HepG2 (cell line): ENCODE data around the gene TNFRSF21. TPM values are rescaled to one million over a fixed set of nuclear protein-coding genes. Genes with fewer than 3 reads are reported as not detected.

Experiments used
- ATAC-seq: fragments of 200-7000 bp; cut with Tn5 transposase; 3 replicates; pipeline ENCODE4 v1.9.1; 2020; ENCODE audit warnings: mild to moderate bottlenecking, moderate library complexity
- BruUV-seq: library from RNA; stranded (reverse); fragments of 400-500 nt; replicated peaks from 2 replicates; lab custom pipeline; 2021; lab: Mats Ljungman, UMichigan
- CTCF ChIA-PET: fragments of 300-600 bp; formaldehyde crosslinking; extraction: SDS; loops from one replicate; lab custom pipeline; 2021; ENCODE audit warnings: low total read pairs, inconsistent platforms, low intra/inter-chr PET ratio; lab: Yijun Ruan, JAX
- POLR2A ChIA-PET: fragments of 350-600 bp; sonication (Branson Sonifier 250); formaldehyde crosslinking; loops from one replicate; lab custom pipeline; 2020; ENCODE audit warnings: antibody characterized with exemption, inconsistent platforms; lab: Yijun Ruan, JAX
- DNase-seq: peaks from one replicate; pipeline ENCODE4 v3.0.0-alpha.2; 2015; ENCODE audit warnings: low spot score
- FAIRE-seq: peaks from 3 replicates; lab custom pipeline; 2011; peaks lifted over from hg19 to GRCh38; lab: Jason Lieb, UNC
- H2AFZ ChIP-seq: one replicate; pipeline ENCODE4 v1.6.1; 2011; ENCODE audit warnings: low read length, inconsistent platforms
- H3K27ac ChIP-seq: fragments of 300-600 bp; 3 replicates; pipeline ENCODE4 v1.8.0; 2011; ENCODE audit warnings: mixed run types, mild to moderate bottlenecking, mixed read lengths, low read length, inconsistent platforms; ENCODE audit not compliant: insufficient read depth; ENCODE audit errors: extremely low read length
- H3K27me3 ChIP-seq, 2 experiments: fragments of 200-600 bp in 1 of 2; 2 replicates in 1 of 2; 3 replicates in 1 of 2; pipeline versions ENCODE4 v1.6.0 to v1.8.0; 2011; ENCODE audit warnings: low read length in 2 of 2, mild to moderate bottlenecking in 2 of 2, moderate library complexity in 2 of 2, inconsistent platforms in 1 of 2; ENCODE audit not compliant: insufficient read depth in 2 of 2, control insufficient read depth in 1 of 2
- H3K36me3 ChIP-seq, 2 experiments: fragments of 200-600 bp in 1 of 2; replicated peaks in 1 of 2; 2 replicates in 1 of 2; 3 replicates in 1 of 2; pipeline versions ENCODE4 v1.5.1 to v1.8.0; 2011; ENCODE audit warnings: low read length in 2 of 2, inconsistent platforms in 1 of 2; ENCODE audit not compliant: insufficient read depth in 2 of 2, control insufficient read depth in 1 of 2
- H3K4me1 ChIP-seq: 2 replicates; pipeline ENCODE4 v1.5.1; 2012; ENCODE audit warnings: low read length, inconsistent platforms; ENCODE audit not compliant: insufficient read depth
- H3K4me2 ChIP-seq: 2 replicates; pipeline ENCODE4 v1.6.0; 2011; ENCODE audit warnings: low read depth, low read length, inconsistent platforms
- H3K4me3 ChIP-seq, 3 experiments: fragments of 200-600 bp in 1 of 3; sonication (generic), shearing (Covaris generic) in 1 of 3; replicated peaks in 1 of 3; 2 replicates each; pipeline ENCODE4 v1.5.1; 2011 to 2016; ENCODE audit warnings: low read length in 3 of 3, inconsistent platforms in 2 of 3, low read depth in 2 of 3, mild to moderate bottlenecking in 2 of 3, control low read depth in 1 of 3, mixed read lengths in 1 of 3; ENCODE audit not compliant: insufficient read depth in 1 of 3
- H3K79me2 ChIP-seq: one replicate; pipeline ENCODE4 v1.6.1; 2011; ENCODE audit warnings: low read length, inconsistent platforms; ENCODE audit not compliant: insufficient read depth
- H3K9ac ChIP-seq: 2 replicates; pipeline ENCODE4 v1.6.0; 2011; ENCODE audit warnings: mild to moderate bottlenecking, low read depth, low read length, inconsistent platforms; ENCODE audit not compliant: insufficient read depth
- H3K9me3 ChIP-seq: 2 replicates; pipeline ENCODE4 v1.5.1; 2012; ENCODE audit warnings: mild to moderate bottlenecking, low read length
- H4K20me1 ChIP-seq: 2 replicates; pipeline ENCODE4 v1.6.0; 2011; ENCODE audit warnings: inconsistent platforms, mild to moderate bottlenecking, low read length, moderate library complexity; ENCODE audit not compliant: insufficient read depth
- ATF7-NPFF ChIP-seq: sonication (generic); formaldehyde crosslinking; IDR thresholded peaks from 2 replicates; pipeline ENCODE4 v1.8.1; 2023; ENCODE audit warnings: mild to moderate bottlenecking, low read depth, missing genetic modification reagents, moderate library complexity
- HNF4G ChIP-seq, 2 experiments: sonication (generic) in 1 of 2; formaldehyde crosslinking in 1 of 2; IDR thresholded peaks; 2 replicates each; pipeline versions ENCODE4 v1.4.0 to v1.6.1; 2011 to 2020; ENCODE audit warnings: borderline replicate concordance in 2 of 2, low read depth in 2 of 2, mild to moderate bottlenecking in 2 of 2, low read length in 1 of 2, missing genetic modification reagents in 1 of 2, moderate library complexity in 1 of 2
- MTF2 ChIP-seq: sonication (generic); formaldehyde crosslinking; IDR thresholded peaks from 2 replicates; pipeline ENCODE4 v1.5.0; 2020; ENCODE audit warnings: missing genetic modification reagents, borderline replicate concordance
- MZF1 ChIP-seq: sonication (generic); formaldehyde crosslinking; IDR thresholded peaks from 2 replicates; pipeline ENCODE4 v1.8.1; 2023; ENCODE audit warnings: mild to moderate bottlenecking, missing genetic modification reagents, borderline replicate concordance
- RBM22 ChIP-seq: fragments of 200-400 bp; formaldehyde crosslinking; optimal IDR thresholded peaks from 2 replicates; pipeline ENCODE3; 2017; ENCODE audit warnings: mild to moderate bottlenecking, low read length, moderate library complexity
- RCOR2 ChIP-seq: IDR thresholded peaks from 2 replicates; pipeline ENCODE4 v1.6.1; 2016; ENCODE audit warnings: missing biosample characterization, missing genetic modification reagents
- TBX3 ChIP-seq: fragments of 450-650 bp; IDR thresholded peaks from 2 replicates; pipeline ENCODE4 v1.6.1; 2017; ENCODE audit warnings: antibody characterized with exemption, mild to moderate bottlenecking, inconsistent platforms, borderline replicate concordance
- TEAD2 ChIP-seq: sonication (generic); formaldehyde crosslinking; IDR thresholded peaks from 2 replicates; pipeline ENCODE4 v1.9.0; 2021; ENCODE audit warnings: missing genetic modification reagents
- WGBS: methylation state at CpG from one replicate; pipeline ENCODE4 v1.1.6; 2017; ENCODE audit warnings: low lambda C conversion rate; 5-methylcytosine and 5-hydroxymethylcytosine counted together
- in situ Hi-C: cut with HindIII; loops from 2 replicates; pipeline ENCODE4 v1.10.0; 2017; ENCODE audit warnings: low pct_unique_long_range_greater_than_20kb; ENCODE audit not compliant: extremely low pct_ligation_motif_present
- intact Hi-C: fragments of 100-400 bp; cut with micrococcal nuclease; formaldehyde crosslinking; loops from one replicate; pipeline ENCODE4 v1.10.0; 2022; ENCODE audit not compliant: unreplicated experiment
- polyA plus RNA-seq, 8 experiments: library from polyadenylated mRNA; depleted of rRNA in 3 of 8; stranded (reverse) in 7 of 8; unstranded in 1 of 8; fragments of >200 nt; fragmentation: Illumina TruSeq in 4 of 8; extraction: Trizol in 4 of 8; gene quantifications; 2 replicates each; pipeline versions ENCODE4 v1.2.1 to v1.2.3, GENCODE V29; 2011 to 2016; ENCODE audit warnings: low read depth in 4 of 8, missing spikeins in 1 of 8, mixed read lengths in 1 of 8; ENCODE audit not compliant: insufficient read depth in 1 of 8
- total RNA-seq, 5 experiments: library from RNA; depleted of rRNA; stranded (reverse); fragments of >200 nt; fragmentation: Illumina TruSeq; extraction: Trizol; gene quantifications; 2 replicates each; pipeline ENCODE4 v1.2.3, GENCODE V29; 2016; ENCODE audit warnings: low read depth in 1 of 5
- TF ChIP-seq, protein P1 (sequence below): sonication (generic); formaldehyde crosslinking; IDR thresholded peaks from 2 replicates; pipeline ENCODE4 v1.8.1; 2023; ENCODE audit warnings: missing genetic modification reagents, inconsistent platforms, borderline replicate concordance

TNFRSF21 gene
- total and polyA plus RNA-seq, 2 of the 13 experiments (the other 11 are each of a cell fraction or from before 2014, with no cell fraction given) = 24.8 to 46.3 TPM

DNA sequence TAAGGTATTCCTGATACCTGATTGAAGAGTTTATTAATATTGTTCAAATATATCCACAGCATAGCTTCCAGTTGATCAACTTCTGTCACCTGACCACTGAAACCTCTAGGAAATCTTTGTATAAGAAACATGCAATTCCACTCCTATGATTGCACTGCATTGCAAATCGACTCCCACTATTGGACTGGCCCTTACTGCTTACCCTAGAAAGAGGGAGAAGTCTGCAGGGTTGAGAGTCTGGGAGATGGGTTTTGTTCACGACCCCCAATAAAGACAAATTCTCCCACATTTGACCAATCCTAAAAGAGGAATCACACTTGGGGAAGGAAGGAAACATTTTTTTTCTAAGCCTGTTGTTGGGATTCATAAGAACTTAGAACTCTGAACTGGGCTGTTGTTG is 43.7 kb downstream of the TNFRSF21 start:
- no peak for FAIRE-seq
- no peak overlapping the region for H3K4me2 ChIP-seq
- peaks cover 29% of the 10 kb centered on the region for H3K4me1 ChIP-seq
- no peaks in the 10 kb centered on the region for H3K27me3 ChIP-seq
- TF ChIP-seq MTF2 (CRISPR knock-in tag) (no peak), MZF1 (CRISPR knock-in tag) (no peak), RBM22 (peak; percentile 91), TBX3 (no peak), HNF4G (IDR thresholded peaks at IDR 0.05; ENCODE audit: borderline replicate concordance, low read depth, low read length) (no peak), HNF4G (CRISPR knock-in tag; IDR thresholded peaks at IDR 0.05; ENCODE audit: borderline replicate concordance, low read depth) (no peak), TEAD2 (no peak)
- no peak for ATAC-seq
- no TSS peak for BruUV-seq
- POLR2A ChIA-PET = no interaction called here
- peaks cover 40 to 83% of the 10 kb centered on the region in 2 experiments for H3K36me3 ChIP-seq
- DNase-seq = no peak
- H3K27ac ChIP-seq = no peak overlapping the region
- no peak overlapping the region for H3K9ac ChIP-seq
- intact Hi-C loops (loop anchor here (2.0 kb wide), 1 partner anchor 19 kb away; no protein-coding TSS in a partner anchor), in situ Hi-C loops (no loop called here)
- peaks cover 47% of the 10 kb centered on the region for H4K20me1 ChIP-seq
- 95% methylated on average over 2 of the region's 2 CpGs for WGBS
- H2AFZ ChIP-seq = no peak overlapping the region
- CTCF ChIA-PET = no interaction called here
- no peak overlapping the region for H3K4me3 ChIP-seq
- H3K9me3 ChIP-seq = no peaks in the 10 kb centered on the region
- peaks cover 74% of the 10 kb centered on the region for H3K79me2 ChIP-seq

DNA sequence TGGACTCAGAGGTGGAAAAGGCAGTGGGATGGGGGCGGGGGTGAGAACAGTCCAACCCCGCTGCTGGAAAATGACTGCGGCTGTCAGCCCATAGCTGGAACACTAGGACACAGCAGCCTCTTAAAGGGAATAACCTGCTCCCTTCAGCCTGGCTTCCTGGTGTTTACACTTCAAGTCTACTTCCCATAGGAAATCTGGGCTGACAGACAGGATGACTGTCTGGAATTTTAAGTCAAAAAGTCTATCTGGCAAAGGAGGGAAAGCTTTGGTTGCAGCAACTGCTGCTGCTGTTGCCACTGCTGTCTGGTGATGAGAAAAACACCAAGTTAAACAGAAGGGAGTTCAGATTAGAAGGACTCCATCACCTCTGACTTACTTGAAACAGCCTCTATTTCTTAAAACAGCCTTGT is 44.9 kb downstream of the TNFRSF21 start:
- no peak for DNase-seq
- H3K4me1 ChIP-seq = peaks cover 17% of the 10 kb centered on the region
- no peaks in the 10 kb centered on the region for H3K27me3 ChIP-seq
- ChIA-PET CTCF (no interaction called here), POLR2A (no interaction called here)
- no peak for FAIRE-seq
- WGBS = 95% methylated on average over 3 of the region's 3 CpGs
- peaks cover 44 to 90% of the 10 kb centered on the region in 2 experiments for H3K36me3 ChIP-seq
- TF ChIP-seq ATF7-NPFF (CRISPR knock-in tag) = no peak
- no peak for TF ChIP-seq RCOR2
- TF ChIP-seq RBM22 = peak; percentile 87
- TF ChIP-seq, protein P1, sequence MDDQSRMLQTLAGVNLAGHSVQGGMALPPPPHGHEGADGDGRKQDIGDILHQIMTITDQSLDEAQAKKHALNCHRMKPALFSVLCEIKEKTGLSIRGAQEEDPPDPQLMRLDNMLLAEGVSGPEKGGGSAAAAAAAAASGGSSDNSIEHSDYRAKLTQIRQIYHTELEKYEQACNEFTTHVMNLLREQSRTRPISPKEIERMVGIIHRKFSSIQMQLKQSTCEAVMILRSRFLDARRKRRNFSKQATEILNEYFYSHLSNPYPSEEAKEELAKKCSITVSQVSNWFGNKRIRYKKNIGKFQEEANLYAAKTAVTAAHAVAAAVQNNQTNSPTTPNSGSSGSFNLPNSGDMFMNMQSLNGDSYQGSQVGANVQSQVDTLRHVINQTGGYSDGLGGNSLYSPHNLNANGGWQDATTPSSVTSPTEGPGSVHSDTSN = no peak
- in situ Hi-C loops = no loop called here
- H3K79me2 ChIP-seq = peaks cover 75% of the 10 kb centered on the region
- H3K27ac ChIP-seq = no peak overlapping the region
- no peak overlapping the region for H3K4me3 ChIP-seq
- ATAC-seq = no peak
- BruUV-seq = no TSS peak
- intact Hi-C loops = loop anchor here (5.0 kb wide), 1 partner anchor 43 kb away; the partner anchor contains the start of gene TNFRSF21
- H4K20me1 ChIP-seq = peaks cover 50% of the 10 kb centered on the region
- no peak overlapping the region for H3K4me2 ChIP-seq
- no peak overlapping the region for H2AFZ ChIP-seq
- no peaks in the 10 kb centered on the region for H3K9me3 ChIP-seq
- H3K9ac ChIP-seq = no peak overlapping the region
